Spleen (tissue), 11 donors: ENCODE data around the gene DES. TPM values are rescaled to one million over a fixed set of nuclear protein-coding genes. Genes with fewer than 3 reads are reported as not detected.

Experiments used
- DNase-seq: peaks from one replicate; pipeline ENCODE4 v3.0.0-alpha.2; 2020
- H3K27ac ChIP-seq, 8 donors: fragments of 200-600 bp; sonication (generic) in 7 of 8; 1 replicate in 4 of 8; 2 replicates in 4 of 8; pipeline versions ENCODE4 v1.5.0 to v1.8.0; 2016 to 2021; ENCODE audit warnings: inconsistent platforms in 4 of 8, mild to moderate bottlenecking in 4 of 8, moderate library complexity in 1 of 8
- H3K27me3 ChIP-seq, 7 donors: fragments of 200-600 bp; sonication (generic) in 6 of 7; replicated peaks in 1 of 7; 1 replicate in 4 of 7; 2 replicates in 3 of 7; pipeline versions ENCODE4 v1.5.0 to v1.8.0; 2016 to 2021; ENCODE audit warnings: inconsistent platforms in 3 of 7, mild to moderate bottlenecking in 1 of 7
- H3K36me3 ChIP-seq, 6 donors: fragments of 200-600 bp; sonication (generic) in 5 of 6; 1 replicate in 4 of 6; 2 replicates in 2 of 6; pipeline versions ENCODE4 v1.5.0 to v1.8.0; 2016 to 2021; ENCODE audit warnings: inconsistent platforms in 2 of 6
- H3K4me1 ChIP-seq, 6 donors: fragments of 200-600 bp; sonication (generic) in 5 of 6; 1 replicate in 3 of 6; 2 replicates in 3 of 6; pipeline versions ENCODE4 v1.5.0 to v1.8.0; 2016 to 2021; ENCODE audit warnings: inconsistent platforms in 3 of 6
- H3K4me3 ChIP-seq, 8 donors: fragments of 200-600 bp; sonication (generic) in 7 of 8; 1 replicate in 4 of 8; 2 replicates in 4 of 8; pipeline versions ENCODE4 v1.5.0 to v1.8.0; 2016 to 2021; ENCODE audit warnings: inconsistent platforms in 4 of 8, mild to moderate bottlenecking in 4 of 8, moderate library complexity in 2 of 8
- H3K9me3 ChIP-seq, 8 donors: fragments of 200-600 bp; sonication (generic) in 7 of 8; 1 replicate in 4 of 8; 2 replicates in 4 of 8; pipeline versions ENCODE4 v1.5.0 to v1.8.0; 2016 to 2021; ENCODE audit warnings: inconsistent platforms in 4 of 8
- CTCF ChIP-seq, 11 experiments: fragments of 200-600 bp in 7 of 11; fragments of 450-650 bp in 4 of 11; sonication (generic) in 4 of 11; IDR thresholded peaks in 8 of 11; conservative IDR thresholded peaks in 3 of 11; 1 replicate in 7 of 11; 2 replicates in 4 of 11; pipeline versions ENCODE4 v1.4.0 to v1.8.0; 2016 to 2021; ENCODE audit warnings: antibody characterized with exemption in 11 of 11, inconsistent platforms in 4 of 11, mild to moderate bottlenecking in 1 of 11
- POLR2A ChIP-seq, 3 donors: fragments of 450-650 bp; IDR thresholded peaks; one replicate each; pipeline ENCODE4 v1.5.1; 2017; ENCODE audit warnings: antibody characterized with exemption in 3 of 3, mild to moderate bottlenecking in 1 of 3
- POLR2AphosphoS5 ChIP-seq, 3 donors: sonication (generic); formaldehyde crosslinking; IDR thresholded peaks; one replicate each; pipeline ENCODE4 v1.5.1; 2017; ENCODE audit warnings: antibody characterized with exemption in 3 of 3
- WGBS, 5 donors: extraction: QIAGEN DNeasy Blood & Tissue Kit in 3 of 5; methylation state at CpG; one replicate each; pipeline versions ENCODE4 v1.1.5 to v1.1.7; 2013 to 2018; 5-methylcytosine and 5-hydroxymethylcytosine counted together
- intact Hi-C: fragments of 100-400 bp; cut with DNase I; formaldehyde crosslinking; loops from one replicate; pipeline ENCODE4 v1.15.0; 2023; ENCODE audit warnings: low total_unique reads
- polyA plus RNA-seq, 3 donors: library from polyadenylated mRNA; stranded (reverse); fragments of 200-250 nt; gene quantifications; one replicate each; pipeline ENCODE4 v1.2.1, GENCODE V29; 2013
- total RNA-seq, 7 donors: library from RNA; depleted of rRNA in 3 of 7; stranded (reverse); fragments of >200 nt in 3 of 7; fragmentation: NEBNext Ultra II Directional in 4 of 7; extraction: Animal tissue kit (Norgen Biotek cat#: 25700) in 4 of 7; gene quantifications; one replicate each; pipeline versions ENCODE4 v1.1.0 to v1.2.1, GENCODE V29; 2016 to 2021
- donor health status: healthy with polysubstance abuse.
- donor health status: DM: no; HTN: no; CAD: no; lungs with moderate emphysema.
- donor health status: DM: no; HTN: no; CAD: no.
- donor health status: Bipolar disorder and iron deficiency.
- donor health status: healthy.
- donor health status: DM: no; HTN: no; CAD: no.
- donor health status: DM: yes; HTN: yes; CAD: no.

The DES gene
- total and polyA plus RNA-seq, 10 donors = 4.3 to 24.7 (median 11.7) TPM

DNA sequence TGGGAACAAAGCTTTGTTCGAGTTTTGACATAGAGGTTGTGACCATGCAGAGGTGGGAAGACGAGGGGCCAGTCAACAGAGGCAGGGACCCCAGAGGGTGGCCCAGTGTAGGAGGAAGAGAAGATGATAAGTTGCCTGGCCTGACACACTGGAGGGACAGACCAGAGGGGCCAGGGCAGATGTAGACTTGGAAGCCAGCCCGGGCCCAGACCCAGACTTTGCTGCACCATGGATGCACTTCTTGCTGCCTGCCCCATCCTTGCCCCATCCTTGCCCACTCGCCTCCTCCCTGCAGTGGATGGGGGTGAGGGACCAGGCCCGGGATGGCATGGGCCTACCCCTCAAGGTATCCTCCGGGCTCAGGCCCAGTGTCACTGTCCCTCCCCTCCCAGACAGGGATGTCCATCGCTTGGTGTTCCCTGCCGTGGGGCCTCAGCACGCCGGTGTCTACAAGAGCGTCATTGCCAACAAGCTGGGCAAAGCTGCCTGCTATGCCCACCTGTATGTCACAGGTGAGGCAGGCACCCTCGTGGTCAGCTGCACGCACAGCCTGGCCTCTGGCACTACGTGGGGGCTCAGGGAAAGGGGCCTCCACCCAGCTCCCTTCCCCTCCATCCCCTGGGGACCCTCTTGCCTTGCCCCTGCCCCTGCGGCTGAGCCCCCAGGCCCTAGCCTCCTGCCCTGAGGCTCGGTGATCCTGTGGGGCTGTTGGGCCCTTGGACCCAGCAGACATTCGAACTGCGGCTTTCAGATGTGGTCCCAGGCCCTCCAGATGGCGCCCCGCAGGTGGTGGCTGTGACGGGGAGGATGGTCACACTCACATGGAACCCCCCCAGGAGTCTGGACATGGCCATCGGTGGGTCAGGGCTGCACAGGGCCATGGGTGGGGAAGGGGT is 53.5 kb downstream of the DES start:
- TF ChIP-seq POLR2AphosphoS5 (IDR thresholded peaks at IDR 0.05) (no peak), POLR2A (IDR thresholded peaks at IDR 0.05) (no peak), CTCF (IDR thresholded peaks at IDR 0.05 in 8 of 11, conservative IDR thresholded peaks at IDR 0.05 in 3 of 11) (no peak)
- Histone ChIP-seq H3K36me3 (no peaks in the 10 kb centered on the region), H3K27me3 (peaks cover 0 to 60% (median 0%) of the 10 kb centered on the region in 7 donors), H3K4me3 (no peak overlapping the region), H3K4me1 (peaks cover 0 to 7% (median 2%) of the 10 kb centered on the region in 6 donors), H3K27ac (no peak overlapping the region), H3K9me3 (no peaks in the 10 kb centered on the region)
- DNase-seq = no peak
- intact Hi-C loops = loop anchor here (10.0 kb wide), 1 partner anchor 63 kb away; no protein-coding TSS in a partner anchor
- 72 to 87% (median 81%) methylated on average over 17 to 22 of the region's 22 CpGs for WGBS, 5 donors

DNA sequence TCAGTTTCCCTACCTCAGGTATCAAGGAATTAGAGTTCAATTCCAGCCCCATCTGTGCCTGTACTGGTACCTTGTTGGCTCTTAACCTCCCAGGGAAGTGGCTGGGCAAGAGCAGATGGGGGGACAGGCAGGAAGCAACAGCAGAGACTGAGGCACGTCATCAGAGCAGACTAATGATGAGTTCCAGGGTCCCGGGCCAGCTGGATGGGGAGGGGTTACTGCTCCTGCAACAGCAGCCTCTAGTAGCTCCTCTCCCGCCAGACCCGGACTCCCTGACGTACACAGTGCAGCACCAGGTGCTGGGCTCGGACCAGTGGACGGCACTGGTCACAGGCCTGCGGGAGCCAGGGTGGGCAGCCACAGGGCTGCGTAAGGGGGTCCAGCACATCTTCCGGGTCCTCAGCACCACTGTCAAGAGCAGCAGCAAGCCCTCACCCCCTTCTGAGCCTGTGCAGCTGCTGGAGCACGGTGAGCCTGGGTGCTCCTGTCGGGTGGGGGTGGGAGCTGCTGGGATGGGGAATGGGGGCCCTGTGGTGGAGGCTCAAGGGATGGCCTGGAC is 54.5 kb downstream of the DES start:
- WGBS, 5 donors = 20 to 94% (median 86%) methylated on average over 1 to 12 of the region's 12 CpGs
- H3K36me3 ChIP-seq = no peaks in the 10 kb centered on the region
- H3K9me3 ChIP-seq = no peaks in the 10 kb centered on the region
- no peak overlapping the region for H3K4me3 ChIP-seq
- peaks cover 0 to 8% (median 2%) of the 10 kb centered on the region in 6 donors for H3K4me1 ChIP-seq
- no peak for DNase-seq
- peaks cover 0 to 65% (median 0%) of the 10 kb centered on the region in 7 donors for H3K27me3 ChIP-seq
- H3K27ac ChIP-seq = no peak overlapping the region
- no peak for TF ChIP-seq CTCF (IDR thresholded peaks at IDR 0.05 in 8 of 11, conservative IDR thresholded peaks at IDR 0.05 in 3 of 11)
- TF ChIP-seq POLR2A (IDR thresholded peaks at IDR 0.05) = no peak
- TF ChIP-seq POLR2AphosphoS5 (IDR thresholded peaks at IDR 0.05) = no peak
- intact Hi-C loops = loop anchor here (10.0 kb wide), 1 partner anchor 62 kb away; no protein-coding TSS in a partner anchor

DNA sequence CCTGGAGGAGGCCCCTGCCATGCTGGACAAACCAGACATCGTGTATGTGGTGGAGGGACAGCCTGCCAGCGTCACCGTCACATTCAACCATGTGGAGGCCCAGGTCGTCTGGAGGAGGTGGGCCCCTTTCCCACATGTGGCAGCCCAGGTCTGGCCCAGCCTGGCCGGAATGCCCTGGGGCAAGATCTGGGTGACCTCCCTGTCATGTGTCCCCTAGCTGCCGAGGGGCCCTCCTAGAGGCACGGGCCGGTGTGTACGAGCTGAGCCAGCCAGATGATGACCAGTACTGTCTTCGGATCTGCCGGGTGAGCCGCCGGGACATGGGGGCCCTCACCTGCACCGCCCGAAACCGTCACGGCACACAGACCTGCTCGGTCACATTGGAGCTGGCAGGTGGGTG is 55.3 kb downstream of the DES start:
- DNase-seq = no peak
- intact Hi-C loops = loop anchor here (10.0 kb wide), 1 partner anchor 61 kb away; no protein-coding TSS in a partner anchor
- H3K4me1 ChIP-seq = peaks cover 0 to 8% (median 2%) of the 10 kb centered on the region in 6 donors
- H3K9me3 ChIP-seq = no peaks in the 10 kb centered on the region
- H3K27ac ChIP-seq = no peak overlapping the region
- WGBS, 5 donors = 82 to 93% (median 86%) methylated on average over 6 to 18 of the region's 18 CpGs
- no peak overlapping the region for H3K4me3 ChIP-seq
- TF ChIP-seq POLR2A (IDR thresholded peaks at IDR 0.05) (no peak), CTCF (IDR thresholded peaks at IDR 0.05 in 8 of 11, conservative IDR thresholded peaks at IDR 0.05 in 3 of 11) (no peak), POLR2AphosphoS5 (IDR thresholded peaks at IDR 0.05) (no peak)
- no peaks in the 10 kb centered on the region for H3K36me3 ChIP-seq
- peaks cover 0 to 63% (median 0%) of the 10 kb centered on the region in 7 donors for H3K27me3 ChIP-seq
